ENCODE measurements around the gene BLTP3A.

The BLTP3A gene

GRCh38 chr6:34836008-34836407 lies 44.1 kb downstream of the BLTP3A start:
- DNase-seq, result no peak

GRCh38 chr6:34836451-34836850 lies 44.6 kb downstream of the BLTP3A start:
- DNase-seq, result no peak

- DNase-seq, result no peak
Observed at GRCh38 chr6:34837528-34837927, 45.6 kb downstream of the BLTP3A start.

GRCh38 chr6:34839666-34840352 lies 47.9 kb downstream of the BLTP3A start:
- no peak for DNase-seq
